ENCODE measurements around the gene ARHGEF25. TPM values are rescaled to one million over a fixed set of nuclear protein-coding genes. Genes with fewer than 3 reads are reported as not detected.
A peak's percentile ranks its signal among the peaks of the same experiment; 100 is the strongest.

ARHGEF25 gene
- total and polyA plus RNA-seq, 2 of the 13 experiments (the other 11 are each of a cell fraction or from before 2014, with no cell fraction given): 11.5 to 12.5 TPM

DNA sequence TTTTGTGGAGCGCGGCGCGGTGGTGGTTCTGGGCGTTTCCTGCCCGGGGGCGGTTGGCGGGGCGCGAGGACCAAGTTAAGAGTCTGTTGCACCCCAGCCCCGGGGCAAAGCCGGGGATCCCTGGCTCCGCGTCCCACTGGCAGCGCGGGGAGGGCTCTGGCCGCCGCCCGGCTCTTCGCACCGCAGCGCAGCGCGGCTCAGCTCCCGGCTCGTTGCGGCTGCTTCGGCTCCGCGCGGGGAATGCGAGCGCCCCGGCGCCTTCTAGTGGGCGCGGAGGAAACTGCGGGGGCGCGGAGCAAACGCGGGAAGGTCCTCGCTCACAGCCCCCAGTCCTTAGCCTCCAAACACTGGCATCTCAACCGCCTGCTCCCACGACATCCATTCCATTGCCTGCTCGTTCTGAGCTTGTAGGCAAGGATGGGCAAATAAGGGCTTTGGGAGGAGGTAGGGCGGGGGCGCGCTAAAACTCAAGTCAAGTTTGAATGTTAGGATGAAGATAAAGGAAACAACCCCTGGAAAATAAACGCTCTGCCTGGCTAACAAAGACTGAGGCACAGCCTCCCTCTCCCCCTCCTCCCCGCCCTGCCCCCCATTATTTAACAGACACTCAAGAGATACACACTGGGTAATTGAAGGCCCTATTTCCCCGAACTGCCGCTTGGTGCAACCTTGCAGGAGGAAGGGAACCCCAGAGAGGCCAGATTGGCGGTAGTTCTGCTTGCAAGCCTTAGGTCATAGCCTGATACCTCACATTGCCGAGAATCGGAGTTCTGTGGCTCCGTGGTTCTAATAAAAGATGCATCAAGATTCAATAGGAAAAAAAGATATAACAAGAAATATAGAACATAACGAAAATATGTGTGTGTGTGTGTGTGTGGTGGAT, 22.0 kb downstream of the ARHGEF25 start, which contains the start of gene B4GALNT1 (continued):
- TF ChIP-seq, protein P1, sequence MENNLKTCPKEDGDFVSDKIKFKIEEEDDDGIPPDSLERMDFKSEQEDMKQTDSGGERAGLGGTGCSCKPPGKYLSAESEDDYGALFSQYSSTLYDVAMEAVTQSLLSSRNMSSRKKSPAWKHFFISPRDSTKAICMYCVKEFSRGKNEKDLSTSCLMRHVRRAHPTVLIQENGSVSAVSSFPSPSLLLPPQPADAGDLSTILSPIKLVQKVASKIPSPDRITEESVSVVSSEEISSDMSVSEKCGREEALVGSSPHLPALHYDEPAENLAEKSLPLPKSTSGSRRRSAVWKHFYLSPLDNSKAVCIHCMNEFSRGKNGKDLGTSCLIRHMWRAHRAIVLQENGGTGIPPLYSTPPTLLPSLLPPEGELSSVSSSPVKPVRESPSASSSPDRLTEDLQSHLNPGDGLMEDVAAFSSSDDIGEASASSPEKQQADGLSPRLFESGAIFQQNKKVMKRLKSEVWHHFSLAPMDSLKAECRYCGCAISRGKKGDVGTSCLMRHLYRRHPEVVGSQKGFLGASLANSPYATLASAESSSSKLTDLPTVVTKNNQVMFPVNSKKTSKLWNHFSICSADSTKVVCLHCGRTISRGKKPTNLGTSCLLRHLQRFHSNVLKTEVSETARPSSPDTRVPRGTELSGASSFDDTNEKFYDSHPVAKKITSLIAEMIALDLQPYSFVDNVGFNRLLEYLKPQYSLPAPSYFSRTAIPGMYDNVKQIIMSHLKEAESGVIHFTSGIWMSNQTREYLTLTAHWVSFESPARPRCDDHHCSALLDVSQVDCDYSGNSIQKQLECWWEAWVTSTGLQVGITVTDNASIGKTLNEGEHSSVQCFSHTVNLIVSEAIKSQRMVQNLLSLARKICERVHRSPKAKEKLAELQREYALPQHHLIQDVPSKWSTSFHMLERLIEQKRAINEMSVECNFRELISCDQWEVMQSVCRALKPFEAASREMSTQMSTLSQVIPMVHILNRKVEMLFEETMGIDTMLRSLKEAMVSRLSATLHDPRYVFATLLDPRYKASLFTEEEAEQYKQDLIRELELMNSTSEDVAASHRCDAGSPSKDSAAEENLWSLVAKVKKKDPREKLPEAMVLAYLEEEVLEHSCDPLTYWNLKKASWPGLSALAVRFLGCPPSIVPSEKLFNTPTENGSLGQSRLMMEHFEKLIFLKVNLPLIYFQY (CRISPR knock-in tag; IDR thresholded peaks at IDR 0.05; ENCODE audit: borderline replicate concordance): no peak
- TF ChIP-seq, protein P2, sequence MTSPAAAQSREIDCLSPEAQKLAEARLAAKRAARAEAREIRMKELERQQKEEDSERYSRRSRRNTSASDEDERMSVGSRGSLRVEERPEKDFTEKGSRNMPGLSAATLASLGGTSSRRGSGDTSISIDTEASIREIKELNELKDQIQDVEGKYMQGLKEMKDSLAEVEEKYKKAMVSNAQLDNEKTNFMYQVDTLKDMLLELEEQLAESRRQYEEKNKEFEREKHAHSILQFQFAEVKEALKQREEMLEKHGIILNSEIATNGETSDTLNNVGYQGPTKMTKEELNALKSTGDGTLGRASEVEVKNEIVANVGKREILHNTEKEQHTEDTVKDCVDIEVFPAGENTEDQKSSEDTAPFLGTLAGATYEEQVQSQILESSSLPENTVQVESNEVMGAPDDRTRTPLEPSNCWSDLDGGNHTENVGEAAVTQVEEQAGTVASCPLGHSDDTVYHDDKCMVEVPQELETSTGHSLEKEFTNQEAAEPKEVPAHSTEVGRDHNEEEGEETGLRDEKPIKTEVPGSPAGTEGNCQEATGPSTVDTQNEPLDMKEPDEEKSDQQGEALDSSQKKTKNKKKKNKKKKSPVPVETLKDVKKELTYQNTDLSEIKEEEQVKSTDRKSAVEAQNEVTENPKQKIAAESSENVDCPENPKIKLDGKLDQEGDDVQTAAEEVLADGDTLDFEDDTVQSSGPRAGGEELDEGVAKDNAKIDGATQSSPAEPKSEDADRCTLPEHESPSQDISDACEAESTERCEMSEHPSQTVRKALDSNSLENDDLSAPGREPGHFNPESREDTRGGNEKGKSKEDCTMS (CRISPR knock-in tag; conservative IDR thresholded peaks at IDR 0.05): no peak
- TF ChIP-seq KDM6A (CRISPR knock-in tag; IDR thresholded peaks at IDR 0.05; ENCODE audit: low read depth) (no peak), ZNF557 (CRISPR knock-in tag; IDR thresholded peaks at IDR 0.05) (no peak), ISL2 (CRISPR knock-in tag; IDR thresholded peaks at IDR 0.05) (no peak), SMYD3 (CRISPR knock-in tag; IDR thresholded peaks at IDR 0.05) (no peak), ARID5B (CRISPR knock-in tag; IDR thresholded peaks at IDR 0.05) (peak; percentile 42; the same call in 1 of the 2 replicates), REPIN1 (CRISPR knock-in tag; IDR thresholded peaks at IDR 0.05; ENCODE audit: borderline replicate concordance, low read depth) (no peak; the same call in 1 of the 2 replicates), SNRNP70 (IDR thresholded peaks at IDR 0.05; ENCODE audit: low read depth, low read length) (no peak)
- TF ChIP-seq, protein P3, sequence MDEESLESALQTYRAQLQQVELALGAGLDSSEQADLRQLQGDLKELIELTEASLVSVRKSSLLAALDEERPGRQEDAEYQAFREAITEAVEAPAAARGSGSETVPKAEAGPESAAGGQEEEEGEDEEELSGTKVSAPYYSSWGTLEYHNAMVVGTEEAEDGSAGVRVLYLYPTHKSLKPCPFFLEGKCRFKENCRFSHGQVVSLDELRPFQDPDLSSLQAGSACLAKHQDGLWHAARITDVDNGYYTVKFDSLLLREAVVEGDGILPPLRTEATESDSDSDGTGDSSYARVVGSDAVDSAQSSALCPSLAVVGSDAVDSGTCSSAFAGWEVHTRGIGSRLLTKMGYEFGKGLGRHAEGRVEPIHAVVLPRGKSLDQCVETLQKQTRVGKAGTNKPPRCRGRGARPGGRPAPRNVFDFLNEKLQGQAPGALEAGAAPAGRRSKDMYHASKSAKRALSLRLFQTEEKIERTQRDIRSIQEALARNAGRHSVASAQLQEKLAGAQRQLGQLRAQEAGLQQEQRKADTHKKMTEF (CRISPR knock-in tag; IDR thresholded peaks at IDR 0.05): peak; percentile 67; the same call in 1 of the 2 replicates
- TF ChIP-seq, protein P4, sequence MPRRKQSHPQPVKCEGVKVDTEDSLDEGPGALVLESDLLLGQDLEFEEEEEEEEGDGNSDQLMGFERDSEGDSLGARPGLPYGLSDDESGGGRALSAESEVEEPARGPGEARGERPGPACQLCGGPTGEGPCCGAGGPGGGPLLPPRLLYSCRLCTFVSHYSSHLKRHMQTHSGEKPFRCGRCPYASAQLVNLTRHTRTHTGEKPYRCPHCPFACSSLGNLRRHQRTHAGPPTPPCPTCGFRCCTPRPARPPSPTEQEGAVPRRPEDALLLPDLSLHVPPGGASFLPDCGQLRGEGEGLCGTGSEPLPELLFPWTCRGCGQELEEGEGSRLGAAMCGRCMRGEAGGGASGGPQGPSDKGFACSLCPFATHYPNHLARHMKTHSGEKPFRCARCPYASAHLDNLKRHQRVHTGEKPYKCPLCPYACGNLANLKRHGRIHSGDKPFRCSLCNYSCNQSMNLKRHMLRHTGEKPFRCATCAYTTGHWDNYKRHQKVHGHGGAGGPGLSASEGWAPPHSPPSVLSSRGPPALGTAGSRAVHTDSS (CRISPR knock-in tag; conservative IDR thresholded peaks at IDR 0.05): no peak
